HCT116 (cell line): Measurements from ENCODE around the gene SLC40A1. TPM values are rescaled to one million over a fixed set of nuclear protein-coding genes. Genes with fewer than 3 reads are reported as not detected.

ENCODE experiments used
- EGR1 ChIP-seq: IDR thresholded peaks from 2 replicates; pipeline ENCODE4 v1.6.1; 2012; ENCODE audit warnings: low read depth
- ELF1 ChIP-seq: IDR thresholded peaks from 2 replicates; pipeline ENCODE4 v1.6.1; 2012; ENCODE audit warnings: low read depth, borderline replicate concordance
- EZH2phosphoT487 ChIP-seq: fragments of 200-600 bp; IDR thresholded peaks from 2 replicates; pipeline ENCODE4 v1.6.1; 2018; ENCODE audit warnings: antibody characterized with exemption, borderline replicate concordance
- FOSL1 ChIP-seq: IDR thresholded peaks from 2 replicates; pipeline ENCODE4 v1.6.1; 2012; ENCODE audit warnings: low read depth
- RAD21 ChIP-seq: IDR thresholded peaks from 2 replicates; pipeline ENCODE4 v1.6.1; 2012; ENCODE audit warnings: low read depth, mild to moderate bottlenecking
- SIN3A ChIP-seq: IDR thresholded peaks from 2 replicates; pipeline ENCODE4 v1.6.1; 2012; ENCODE audit warnings: low read depth
- SP1 ChIP-seq: IDR thresholded peaks from 2 replicates; pipeline ENCODE4 v1.6.1; 2012; ENCODE audit warnings: low read depth
- ZFX ChIP-seq: fragments of 450-650 bp; IDR thresholded peaks from 2 replicates; pipeline ENCODE4 v1.6.1; 2017
- total RNA-seq: library from RNA; stranded (reverse); gene quantifications from one replicate; pipeline ENCODE4 v1.2.1, GENCODE V29; 2021; ENCODE audit not compliant: unreplicated experiment
- TF ChIP-seq, protein P1 (sequence below): IDR thresholded peaks from 2 replicates; pipeline ENCODE4 v1.6.1; 2012; ENCODE audit warnings: low read depth
- TF ChIP-seq, protein P2 (sequence below): IDR thresholded peaks from 2 replicates; pipeline ENCODE4 v1.6.1; 2012
- TF ChIP-seq, protein P3 (sequence below): IDR thresholded peaks from 2 replicates; pipeline ENCODE4 v1.6.1; 2012

SLC40A1 gene
- total RNA-seq, 1 experiment from 2014 or later: 1.5 TPM

DNA sequence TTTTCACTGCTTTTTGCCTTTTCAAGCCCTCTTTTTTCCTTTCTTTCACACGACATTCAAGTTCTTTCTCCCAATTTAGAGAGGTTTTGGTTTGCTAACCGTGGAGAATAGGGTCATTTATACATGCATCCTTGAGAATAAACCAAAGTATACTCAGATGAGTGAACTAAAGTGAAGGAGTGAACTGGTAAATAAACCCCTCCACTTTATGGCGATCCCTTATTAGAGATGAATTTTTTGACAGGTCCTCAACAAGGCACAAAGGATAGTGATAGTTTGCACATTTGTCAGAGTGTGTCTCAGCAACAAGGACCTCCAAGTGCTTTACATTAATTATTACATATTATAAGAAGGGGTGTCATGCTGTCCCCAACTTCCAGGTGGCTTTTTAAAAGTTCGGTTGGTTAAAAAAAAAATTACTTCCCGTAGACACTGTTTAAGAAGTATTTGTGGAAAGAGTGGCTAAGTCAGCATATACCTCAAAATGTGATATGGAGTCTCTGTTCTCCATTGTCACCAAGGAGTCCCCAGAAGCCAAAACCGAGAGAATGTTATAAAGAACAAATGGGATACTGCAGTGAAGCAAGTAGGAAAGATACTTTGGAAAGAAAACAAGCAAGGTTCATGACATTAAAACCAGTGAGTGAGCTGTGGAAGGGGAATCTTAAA is 1.7 kb upstream of the SLC40A1 start (continued):
- TF ChIP-seq, protein P1, sequence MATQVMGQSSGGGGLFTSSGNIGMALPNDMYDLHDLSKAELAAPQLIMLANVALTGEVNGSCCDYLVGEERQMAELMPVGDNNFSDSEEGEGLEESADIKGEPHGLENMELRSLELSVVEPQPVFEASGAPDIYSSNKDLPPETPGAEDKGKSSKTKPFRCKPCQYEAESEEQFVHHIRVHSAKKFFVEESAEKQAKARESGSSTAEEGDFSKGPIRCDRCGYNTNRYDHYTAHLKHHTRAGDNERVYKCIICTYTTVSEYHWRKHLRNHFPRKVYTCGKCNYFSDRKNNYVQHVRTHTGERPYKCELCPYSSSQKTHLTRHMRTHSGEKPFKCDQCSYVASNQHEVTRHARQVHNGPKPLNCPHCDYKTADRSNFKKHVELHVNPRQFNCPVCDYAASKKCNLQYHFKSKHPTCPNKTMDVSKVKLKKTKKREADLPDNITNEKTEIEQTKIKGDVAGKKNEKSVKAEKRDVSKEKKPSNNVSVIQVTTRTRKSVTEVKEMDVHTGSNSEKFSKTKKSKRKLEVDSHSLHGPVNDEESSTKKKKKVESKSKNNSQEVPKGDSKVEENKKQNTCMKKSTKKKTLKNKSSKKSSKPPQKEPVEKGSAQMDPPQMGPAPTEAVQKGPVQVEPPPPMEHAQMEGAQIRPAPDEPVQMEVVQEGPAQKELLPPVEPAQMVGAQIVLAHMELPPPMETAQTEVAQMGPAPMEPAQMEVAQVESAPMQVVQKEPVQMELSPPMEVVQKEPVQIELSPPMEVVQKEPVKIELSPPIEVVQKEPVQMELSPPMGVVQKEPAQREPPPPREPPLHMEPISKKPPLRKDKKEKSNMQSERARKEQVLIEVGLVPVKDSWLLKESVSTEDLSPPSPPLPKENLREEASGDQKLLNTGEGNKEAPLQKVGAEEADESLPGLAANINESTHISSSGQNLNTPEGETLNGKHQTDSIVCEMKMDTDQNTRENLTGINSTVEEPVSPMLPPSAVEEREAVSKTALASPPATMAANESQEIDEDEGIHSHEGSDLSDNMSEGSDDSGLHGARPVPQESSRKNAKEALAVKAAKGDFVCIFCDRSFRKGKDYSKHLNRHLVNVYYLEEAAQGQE: no peak
- TF ChIP-seq EGR1 (no peak), SIN3A (no peak), ZFX (no peak), FOSL1 (no peak), RAD21 (no peak), ELF1 (no peak), SP1 (no peak), EZH2phosphoT487 (no peak)
- TF ChIP-seq, protein P2, sequence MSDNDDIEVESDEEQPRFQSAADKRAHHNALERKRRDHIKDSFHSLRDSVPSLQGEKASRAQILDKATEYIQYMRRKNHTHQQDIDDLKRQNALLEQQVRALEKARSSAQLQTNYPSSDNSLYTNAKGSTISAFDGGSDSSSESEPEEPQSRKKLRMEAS: no peak
- TF ChIP-seq, protein P3, sequence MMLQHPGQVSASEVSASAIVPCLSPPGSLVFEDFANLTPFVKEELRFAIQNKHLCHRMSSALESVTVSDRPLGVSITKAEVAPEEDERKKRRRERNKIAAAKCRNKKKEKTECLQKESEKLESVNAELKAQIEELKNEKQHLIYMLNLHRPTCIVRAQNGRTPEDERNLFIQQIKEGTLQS: no peak
- TF ChIP-seq, all 23 proteins: peak for 0
